Caco-2 (cell line): ENCODE data around the gene TBC1D2B. TPM values are rescaled to one million over a fixed set of nuclear protein-coding genes. Genes with fewer than 3 reads are reported as not detected.

Experiments used
- total RNA-seq: library from RNA; stranded (reverse); gene quantifications from 2 replicates; pipeline ENCODE4 v1.2.3, GENCODE V29; 2022

TBC1D2B gene
- total RNA-seq, 1 experiment from 2014 or later, result 18.3 TPM

Other genes with a start within 250 kb of the TBC1D2B start
- gene SH2D7, start 14.8 kb upstream of the TBC1D2B start, total RNA-seq, result not detected in 2 replicates
- 0.67 and 0.75 TPM in 2 replicates for gene CIB2, start 53.7 kb upstream of the TBC1D2B start, total RNA-seq
- gene IDH3A, start 71.7 kb upstream of the TBC1D2B start, total RNA-seq, result 67.3 and 71.1 TPM in 2 replicates
- gene ACSBG1, start 156.9 kb upstream of the TBC1D2B start, total RNA-seq, result not detected in 2 replicates
- gene DNAJA4, start 186.9 kb upstream of the TBC1D2B start, total RNA-seq, result 0.91 and 1.1 TPM in 2 replicates
- gene SKIC8, start 221.9 kb upstream of the TBC1D2B start, total RNA-seq, result 45.7 and 51.5 TPM in 2 replicates